Activated B cell treated with CpG ODN at 0.5 μM for 24 hours (primary cell): Measurements from ENCODE around the gene ACTR1A. TPM values are rescaled to one million over a fixed set of nuclear protein-coding genes. Genes with fewer than 3 reads are reported as not detected.

Source experiments
- ATAC-seq: fragments of 200-7000 bp; cut with Tn5 transposase; one replicate; pipeline ENCODE4 v1.10.0; 2021; ENCODE audit warnings: low read depth, mild to moderate bottlenecking, moderate library complexity
- CTCF ChIA-PET: fragments of 350-600 bp; sonication (Branson Sonifier 250); formaldehyde crosslinking; loops from one replicate; lab custom pipeline; 2021; ENCODE audit warnings: antibody characterized with exemption; lab: Charles Lee
- POLR2A ChIA-PET: fragments of 350-600 bp; sonication (Branson Sonifier 250); formaldehyde crosslinking; loops from one replicate; lab custom pipeline; 2021; ENCODE audit warnings: antibody characterized with exemption; lab: Charles Lee
- DNase-seq: peaks from one replicate; pipeline ENCODE4 v3.0.0; 2022
- H3K27ac Mint-ChIP-seq: one replicate; pipeline ENCODE4 v1.8.0; 2020; ENCODE audit warnings: mixed read lengths
- H3K27me3 Mint-ChIP-seq: one replicate; pipeline ENCODE4 v1.8.0; 2021; ENCODE audit warnings: mixed read lengths
- H3K36me3 Mint-ChIP-seq: one replicate; pipeline ENCODE4 v1.8.0; 2021; ENCODE audit warnings: low read depth, mixed read lengths
- H3K4me1 Mint-ChIP-seq: one replicate; pipeline ENCODE4 v1.8.0; 2021; ENCODE audit warnings: mixed read lengths
- H3K4me3 Mint-ChIP-seq: one replicate; pipeline ENCODE4 v1.8.0; 2020; ENCODE audit warnings: mild to moderate bottlenecking, mixed read lengths
- H3K9me3 Mint-ChIP-seq: one replicate; pipeline ENCODE4 v1.8.0; 2020; ENCODE audit warnings: mixed read lengths
- CTCF ChIP-seq: fragments of 200-600 bp; IDR thresholded peaks from one replicate; pipeline ENCODE4 v1.8.0; 2022; ENCODE audit warnings: antibody characterized with exemption, mild to moderate bottlenecking
- intact Hi-C: fragments of 100-400 bp; cut with micrococcal nuclease; formaldehyde crosslinking; loops from one replicate; pipeline ENCODE4 v1.15.1; 2024
- total RNA-seq: library from RNA; stranded (reverse); gene quantifications from 2 replicates; pipeline ENCODE4 v1.2.3, GENCODE V29; 2022

The ACTR1A gene
- total RNA-seq, 1 donor from 2014 or later = 71.9 TPM

- Mint-ChIP-seq H3K27ac (no peak overlapping the region), H3K4me3 (no peak overlapping the region), H3K27me3 (no peaks in the 10 kb centered on the region), H3K4me1 (peaks cover 12% of the 10 kb centered on the region), H3K9me3 (no peaks in the 10 kb centered on the region), H3K36me3 (peaks cover 65% of the 10 kb centered on the region)
- ATAC-seq = no peak
- POLR2A ChIA-PET = no interaction called here
- CTCF ChIA-PET = no interaction called here
- DNase-seq = no peak
- no peak for TF ChIP-seq CTCF
- intact Hi-C loops = no loop called here
These were observed 11.4 kb downstream of the ACTR1A start for GRCh38 chr10:102491136-102491535.

- Mint-ChIP-seq H3K27ac (no peak overlapping the region), H3K36me3 (peaks cover 90% of the 10 kb centered on the region), H3K4me3 (no peak overlapping the region), H3K27me3 (no peaks in the 10 kb centered on the region), H3K4me1 (no peaks in the 10 kb centered on the region), H3K9me3 (no peaks in the 10 kb centered on the region)
- ChIA-PET POLR2A (no interaction called here), CTCF (no interaction called here)
- ATAC-seq = no peak
- intact Hi-C loops = no loop called here
- DNase-seq = no peak
- TF ChIP-seq CTCF = no peak
These were observed 17.3 kb downstream of the ACTR1A start for GRCh38 chr10:102485093-102485784.

GRCh38 chr10:102484021-102484420 is 18.5 kb downstream of the ACTR1A start:
- intact Hi-C loops = no loop called here
- Mint-ChIP-seq H3K27ac (no peak overlapping the region), H3K4me3 (no peak overlapping the region), H3K4me1 (peaks cover 3% of the 10 kb centered on the region), H3K9me3 (no peaks in the 10 kb centered on the region), H3K36me3 (peaks cover 94% of the 10 kb centered on the region), H3K27me3 (no peaks in the 10 kb centered on the region)
- no peak for TF ChIP-seq CTCF
- no peak for DNase-seq
- POLR2A ChIA-PET = interaction anchor here (0.6 kb wide), 1 partner anchor 34 kb away, joined by 3 read pairs; no protein-coding TSS in a partner anchor
- no peak for ATAC-seq
- CTCF ChIA-PET = no interaction called here

- H3K4me1 Mint-ChIP-seq = peaks cover 7% of the 10 kb centered on the region
- intact Hi-C loops = no loop called here
- CTCF ChIA-PET = interaction anchor here (1.8 to 3.6 kb wide), 6 partner anchors 10 to 250 kb away, joined by 6 to 33 read pairs (median 22); partner anchors contain the start of genes FBXL15 and NFKB2
- no peak for ATAC-seq
- TF ChIP-seq CTCF = no peak
- H3K9me3 Mint-ChIP-seq = no peaks in the 10 kb centered on the region
- peaks cover 65% of the 10 kb centered on the region for H3K36me3 Mint-ChIP-seq
- POLR2A ChIA-PET = interaction anchor here (0.6 to 1.7 kb wide), 4 partner anchors 30 to 311 kb away, joined by 3 to 9 read pairs (median 5); no protein-coding TSS in a partner anchor
- H3K4me3 Mint-ChIP-seq = no peak overlapping the region
- H3K27ac Mint-ChIP-seq = no peak overlapping the region
- no peak for DNase-seq
- H3K27me3 Mint-ChIP-seq = no peaks in the 10 kb centered on the region
These were observed 22.1 kb downstream of the ACTR1A start for GRCh38 chr10:102480396-102480795.

- Mint-ChIP-seq H3K4me3 (no peak overlapping the region), H3K27ac (peak overlapping the region; percentile 65), H3K9me3 (no peaks in the 10 kb centered on the region), H3K4me1 (peaks cover 7% of the 10 kb centered on the region), H3K36me3 (peaks cover 58% of the 10 kb centered on the region), H3K27me3 (no peaks in the 10 kb centered on the region)
- no peak for TF ChIP-seq CTCF
- CTCF ChIA-PET = interaction anchor here (1.0 to 3.6 kb wide), 15 partner anchors 9 to 344 kb away, joined by 3 to 33 read pairs (median 6); partner anchors contain the start of genes FBXL15 and NFKB2
- ATAC-seq (no peak), DNase-seq (no peak)
- POLR2A ChIA-PET = interaction anchor here (0.5 to 1.7 kb wide), 10 partner anchors 29 to 187 kb away, joined by 3 to 11 read pairs (median 6); partner anchors contain the start of gene NFKB2
- intact Hi-C loops = loop anchor here (1.0 to 2.0 kb wide), 10 partner anchors 19 to 310 kb away; partner anchors contain the start of gene CUEDC2
These were observed 22.9 kb downstream of the ACTR1A start for GRCh38 chr10:102479651-102480050.
